COR-L47 (cell line): ENCODE data around the gene TXNRD3.

Experiments
- DNase-seq: peaks from one replicate; lab custom pipeline; 2025; lab: John Stamatoyannopoulos, UW

TXNRD3 gene

DNA sequence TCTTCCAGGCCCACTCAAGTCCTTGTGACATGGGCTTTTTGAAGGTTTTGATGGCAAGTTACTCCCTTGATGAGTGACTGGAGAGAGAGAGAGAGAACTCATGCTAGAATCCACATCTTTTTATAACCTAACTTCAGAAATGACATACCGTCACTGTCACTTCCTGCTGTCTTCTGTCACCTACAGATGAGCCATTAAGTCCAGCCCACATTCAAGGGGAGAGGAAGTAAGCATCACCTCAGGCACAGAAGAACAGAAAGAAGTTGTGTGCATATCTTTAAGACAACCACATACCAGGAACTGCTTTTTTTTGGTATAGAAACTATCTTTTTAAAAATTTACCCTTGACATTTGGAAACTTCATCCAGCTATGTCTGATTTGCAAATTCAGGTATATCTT lies 16.6 kb upstream of the TXNRD3 start:
- DNase-seq: no peak

DNA sequence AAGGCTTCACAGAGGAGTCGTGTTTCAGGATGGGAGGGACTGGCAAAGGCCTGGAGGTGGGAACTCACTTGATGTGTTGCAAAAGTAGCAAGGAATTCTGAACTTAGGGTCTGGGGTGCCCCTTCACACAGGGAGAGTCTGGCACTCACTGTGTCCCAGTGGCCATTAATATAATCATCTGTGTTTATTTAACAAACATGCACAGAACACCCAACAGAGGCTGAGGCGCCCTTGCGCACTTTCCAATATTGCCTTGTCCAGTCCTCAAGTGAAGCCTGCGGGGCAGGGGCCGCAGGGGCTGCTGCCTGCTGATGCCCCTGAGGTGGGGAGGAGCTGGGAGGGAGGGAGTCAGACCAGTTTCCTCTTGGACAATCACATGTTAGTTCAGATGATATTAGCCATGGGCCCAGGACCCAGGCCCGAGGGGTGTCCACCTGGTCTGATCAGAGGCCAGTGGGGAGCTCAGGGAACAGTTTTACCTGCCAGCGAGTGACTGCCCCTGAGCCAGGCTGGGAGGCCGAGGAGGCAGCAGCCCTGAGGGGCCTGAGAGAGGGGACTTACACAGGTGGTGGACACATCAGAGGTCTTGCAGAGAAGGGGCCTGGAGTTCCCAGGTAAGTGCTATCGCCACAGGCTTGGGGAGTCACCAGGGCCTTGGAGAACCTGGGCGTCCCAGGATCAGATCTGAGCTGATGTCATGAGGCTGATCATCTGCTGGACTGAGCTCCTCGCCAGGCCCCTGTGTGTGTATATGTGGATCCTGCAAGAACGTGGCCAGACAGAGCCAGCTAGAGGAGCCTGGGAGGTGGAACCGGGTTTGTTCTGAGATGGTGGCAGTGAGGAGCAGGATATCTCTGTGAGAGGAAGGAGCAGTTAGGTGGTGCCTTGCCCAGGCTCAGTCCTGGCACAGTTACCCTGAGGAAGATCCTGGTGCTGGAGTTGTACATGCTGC lies 13.8 kb upstream of the TXNRD3 start:
- no peak for DNase-seq

DNA sequence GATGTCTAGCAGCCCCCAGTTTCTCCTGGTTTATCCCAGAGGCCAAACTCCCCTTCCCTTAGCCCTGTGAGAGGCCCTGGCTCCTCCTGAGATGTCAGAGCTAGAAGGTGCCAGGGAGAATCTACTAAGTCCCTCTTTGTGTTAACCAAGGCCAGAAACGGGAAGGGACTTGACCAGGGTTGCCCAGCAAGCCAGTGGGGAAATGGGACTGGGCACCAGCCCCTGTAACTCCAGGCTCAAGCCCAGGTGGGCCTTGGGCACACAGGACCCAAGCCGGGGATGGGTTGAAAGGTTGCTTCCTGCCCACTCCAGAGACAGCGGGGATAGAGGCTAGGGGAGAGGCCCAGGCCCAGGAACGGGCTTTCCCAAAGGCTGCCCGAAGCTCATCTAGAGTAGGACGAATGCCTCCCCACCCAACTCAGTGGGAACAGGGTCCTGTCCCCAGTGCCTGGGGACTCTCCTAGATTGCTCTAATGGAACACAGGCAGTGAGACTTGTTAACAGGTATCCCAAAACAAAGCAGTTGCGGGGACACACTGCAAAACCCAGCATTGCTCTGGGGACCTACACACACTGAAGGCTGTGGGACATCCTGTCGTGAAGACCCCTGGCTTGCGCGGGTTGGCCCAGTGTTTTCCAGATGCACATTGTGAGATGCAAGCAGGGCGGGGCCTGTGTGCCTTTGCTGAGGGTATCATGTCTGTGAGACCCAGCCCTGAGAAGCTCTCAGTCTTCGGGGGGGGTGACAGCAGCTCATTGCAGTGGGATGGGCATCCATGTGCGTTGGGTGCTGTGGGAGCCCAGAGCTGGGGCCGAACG lies 12.9 kb upstream of the TXNRD3 start:
- DNase-seq: no peak

DNA sequence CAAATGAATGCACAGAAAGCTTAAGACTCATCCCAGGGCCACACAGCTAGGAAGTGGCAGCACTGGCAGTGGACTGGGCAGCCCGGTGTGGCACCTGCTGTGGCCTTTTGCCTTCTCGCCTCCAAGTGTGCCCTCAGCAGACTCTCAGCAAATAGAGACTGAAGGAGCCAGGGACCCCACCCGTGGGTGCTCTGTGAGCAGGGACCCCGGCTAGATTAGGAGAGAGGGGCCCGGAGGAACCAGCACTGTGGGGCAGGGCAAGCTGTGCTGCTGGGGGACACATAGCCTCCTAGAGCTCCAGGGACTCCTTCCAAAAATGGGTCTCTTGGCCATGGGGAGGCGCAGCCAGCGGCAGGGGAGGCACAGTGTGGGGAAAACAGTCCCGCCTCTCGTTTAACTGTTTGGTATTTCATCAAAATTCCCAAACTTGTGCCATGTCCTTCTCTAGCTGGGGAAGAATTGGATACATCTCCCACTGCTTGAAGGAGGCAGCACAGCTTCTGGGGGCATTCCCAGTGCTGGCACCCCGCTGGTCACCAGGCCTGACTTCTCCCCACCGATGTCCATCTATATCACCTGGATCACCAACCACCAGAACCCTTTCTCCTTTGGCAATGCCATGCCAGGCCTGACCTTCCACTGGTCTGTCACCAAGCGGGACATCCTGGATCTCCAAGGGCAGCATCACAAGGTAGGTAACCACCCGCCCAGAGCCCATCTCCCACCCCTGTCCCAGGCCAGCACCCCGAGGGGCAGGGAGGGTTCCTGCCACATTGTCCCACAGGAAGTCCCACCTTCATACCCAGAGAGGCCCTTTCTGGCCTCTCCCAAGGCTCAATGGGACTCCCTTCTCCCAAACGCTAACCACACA lies 12.0 kb upstream of the TXNRD3 start:
- DNase-seq: no peak

DNA sequence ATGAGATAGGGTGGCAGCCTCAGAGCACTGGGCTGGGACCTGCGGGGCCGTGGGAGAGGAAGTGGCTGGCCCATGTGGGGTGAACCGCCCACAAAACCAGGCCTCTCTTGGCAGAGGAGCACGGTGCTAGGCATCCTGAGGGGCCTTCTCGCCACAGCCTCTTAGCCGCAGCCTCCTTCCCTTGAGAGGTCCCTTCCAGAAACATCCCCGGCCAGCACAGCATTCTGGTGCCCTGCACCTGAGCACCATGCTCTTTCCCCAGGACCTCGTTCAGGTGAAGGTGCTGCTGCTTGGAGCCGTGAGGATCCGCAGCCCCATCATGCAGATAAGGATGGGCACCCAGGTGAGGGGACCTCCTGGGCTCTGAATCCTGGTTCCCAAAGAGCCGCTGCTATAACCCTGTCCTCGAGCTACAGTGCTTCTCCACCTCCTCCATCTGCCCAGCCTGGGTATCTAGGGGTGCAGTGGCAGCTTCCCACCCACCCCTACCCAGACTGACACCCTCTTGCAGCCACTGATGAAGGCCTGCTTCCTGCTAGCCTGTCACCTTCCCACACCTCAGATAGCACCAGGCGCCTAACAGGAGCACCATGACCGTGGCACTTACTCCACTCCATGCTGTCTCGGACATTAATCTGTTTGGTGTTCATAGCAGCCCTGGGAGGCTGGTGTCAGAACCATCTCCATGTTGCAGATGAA lies 11.2 kb upstream of the TXNRD3 start:
- no peak for DNase-seq

DNA sequence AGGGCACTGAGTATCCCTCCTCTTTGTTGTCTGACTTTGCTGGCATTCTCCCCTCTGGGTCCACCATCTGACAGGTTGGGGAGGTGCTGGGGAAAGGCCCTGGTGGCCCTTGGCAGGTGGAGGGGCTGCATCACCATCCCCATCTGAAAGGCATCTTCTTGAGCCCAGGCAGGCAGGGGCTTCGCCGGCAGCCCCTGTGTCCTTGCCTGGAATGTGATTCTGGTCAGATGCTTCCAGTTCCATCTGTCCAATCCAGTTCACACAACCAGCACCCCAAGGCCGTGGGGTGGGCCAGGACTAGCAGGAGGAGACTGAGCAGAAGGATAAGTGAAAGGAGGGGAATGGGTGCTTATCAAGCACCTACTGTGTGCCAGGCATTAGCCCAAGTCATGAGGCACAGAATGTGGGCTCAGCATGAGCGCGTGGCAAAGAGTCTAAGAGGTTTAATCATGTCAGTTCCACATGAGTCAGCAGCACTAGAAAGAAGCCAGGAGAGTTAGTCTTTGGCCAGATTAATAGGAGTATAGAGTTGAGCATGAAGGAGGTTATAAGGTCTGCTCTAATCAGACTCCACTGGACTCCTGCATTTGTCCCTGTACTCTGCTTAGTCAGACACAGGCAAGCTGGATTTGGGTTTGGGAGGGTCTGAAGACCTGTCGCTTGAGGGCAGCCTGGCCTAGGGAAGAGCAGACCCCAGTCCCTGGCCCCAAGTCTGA lies 10.5 kb upstream of the TXNRD3 start:
- DNase-seq: no peak

DNA sequence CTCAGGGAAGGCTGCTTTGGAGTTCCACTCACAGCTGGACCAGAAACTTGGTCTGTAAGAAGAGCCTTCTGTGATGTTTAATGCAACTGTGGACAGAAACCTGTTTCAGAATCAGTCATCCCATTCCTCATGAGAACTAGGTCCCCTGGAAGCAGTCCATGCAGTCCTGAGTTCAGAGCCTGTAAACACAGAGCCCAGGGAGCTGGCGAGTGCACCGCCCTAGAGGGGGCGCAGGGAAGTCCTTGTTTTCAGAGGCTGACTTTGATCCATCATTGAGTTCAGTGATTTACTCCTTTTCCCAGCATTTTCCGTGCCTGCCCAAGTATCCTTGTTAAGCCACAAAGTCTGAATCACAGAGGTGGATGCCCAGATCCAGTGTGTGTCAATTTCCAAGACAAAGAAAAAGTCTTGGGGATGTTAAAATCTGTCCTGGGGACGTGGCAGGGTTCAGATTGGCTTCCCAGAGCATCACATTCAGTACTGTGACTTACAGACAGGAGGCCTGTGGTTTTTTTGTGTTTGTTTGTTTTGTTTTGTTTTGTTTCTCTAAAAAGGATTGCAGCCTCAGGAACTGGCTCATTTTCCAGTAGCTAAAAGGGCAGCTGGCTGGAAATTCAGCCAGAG lies 9.8 kb upstream of the TXNRD3 start:
- DNase-seq: no peak

DNA sequence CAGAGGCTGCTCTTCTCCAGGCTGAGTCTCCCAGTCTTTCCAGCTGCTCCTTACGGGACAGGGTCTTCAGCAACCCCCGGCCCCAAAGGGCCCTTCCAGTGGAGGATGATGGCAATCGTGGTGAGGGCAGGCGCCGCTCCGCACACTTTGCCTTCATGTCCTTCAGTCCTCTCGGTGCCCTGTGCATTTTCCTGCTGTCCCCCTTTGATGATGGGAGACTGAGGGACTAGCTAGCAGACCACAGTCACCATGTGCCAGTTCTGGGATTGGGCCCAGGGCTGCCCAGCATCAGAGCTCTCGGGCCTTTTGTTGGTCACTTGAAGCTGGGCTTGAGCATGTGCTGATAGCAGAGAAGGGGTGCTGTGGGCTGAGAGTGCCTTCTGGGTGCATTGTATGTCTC lies 8.8 kb upstream of the TXNRD3 start:
- DNase-seq: no peak

DNA sequence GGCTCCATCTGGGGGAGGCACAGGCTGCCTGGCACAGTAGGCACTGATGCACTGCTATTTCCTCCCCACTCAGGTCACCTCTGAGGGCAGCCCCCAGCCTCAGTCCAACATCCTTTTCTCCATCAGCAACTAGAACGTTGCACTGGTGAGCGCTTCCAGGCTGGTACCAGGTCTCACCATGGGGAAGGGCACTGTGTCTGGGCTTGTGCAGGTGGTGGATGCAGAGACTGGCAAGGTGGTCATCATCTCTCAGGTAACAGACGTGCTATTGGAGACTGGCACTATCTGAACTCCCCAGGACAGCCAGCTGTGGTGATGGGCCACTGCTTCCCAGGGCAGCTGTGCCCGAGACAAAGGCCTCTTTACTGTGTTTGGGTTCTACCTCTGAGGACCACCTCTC lies 8.3 kb upstream of the TXNRD3 start:
- no peak for DNase-seq

DNA sequence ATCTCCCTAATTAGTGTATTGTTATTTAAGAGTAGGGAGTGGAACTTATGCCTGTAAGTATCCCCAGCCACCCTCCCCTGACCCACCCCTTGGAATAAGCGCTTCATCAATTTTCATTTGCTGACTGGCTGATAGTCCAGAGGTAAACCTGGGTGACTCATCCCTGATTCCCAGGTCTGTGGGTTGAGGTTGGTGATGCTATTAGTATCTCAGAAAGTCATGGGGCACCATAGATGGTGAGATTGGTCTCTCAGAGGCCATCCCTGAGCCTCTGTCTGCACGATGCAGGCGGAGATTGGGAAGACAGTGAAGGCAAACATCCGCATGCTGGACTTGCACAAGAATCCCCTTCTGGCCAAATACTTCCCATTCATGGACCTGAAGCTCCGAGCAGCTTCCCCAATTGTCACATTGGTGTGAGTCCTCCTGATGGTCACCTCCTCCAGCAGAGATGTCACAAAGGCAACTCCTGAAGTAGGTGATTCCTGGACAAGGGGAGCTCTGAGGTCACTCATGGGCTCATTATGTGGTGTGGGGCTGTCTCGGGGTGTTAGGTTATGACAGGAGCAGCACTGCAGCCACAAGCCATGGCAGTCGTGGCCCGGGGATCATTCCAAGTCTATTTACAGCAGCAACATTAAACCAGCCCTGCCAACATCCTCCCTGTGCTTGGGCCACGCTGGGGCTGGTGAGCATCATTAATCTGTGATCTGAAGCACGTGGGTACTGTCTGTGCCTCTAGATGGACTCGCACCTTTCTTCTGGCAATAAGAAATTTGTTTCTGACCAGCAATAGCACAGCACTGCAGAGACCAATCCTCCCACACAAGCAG lies 6.8 kb upstream of the TXNRD3 start:
- no peak for DNase-seq

DNA sequence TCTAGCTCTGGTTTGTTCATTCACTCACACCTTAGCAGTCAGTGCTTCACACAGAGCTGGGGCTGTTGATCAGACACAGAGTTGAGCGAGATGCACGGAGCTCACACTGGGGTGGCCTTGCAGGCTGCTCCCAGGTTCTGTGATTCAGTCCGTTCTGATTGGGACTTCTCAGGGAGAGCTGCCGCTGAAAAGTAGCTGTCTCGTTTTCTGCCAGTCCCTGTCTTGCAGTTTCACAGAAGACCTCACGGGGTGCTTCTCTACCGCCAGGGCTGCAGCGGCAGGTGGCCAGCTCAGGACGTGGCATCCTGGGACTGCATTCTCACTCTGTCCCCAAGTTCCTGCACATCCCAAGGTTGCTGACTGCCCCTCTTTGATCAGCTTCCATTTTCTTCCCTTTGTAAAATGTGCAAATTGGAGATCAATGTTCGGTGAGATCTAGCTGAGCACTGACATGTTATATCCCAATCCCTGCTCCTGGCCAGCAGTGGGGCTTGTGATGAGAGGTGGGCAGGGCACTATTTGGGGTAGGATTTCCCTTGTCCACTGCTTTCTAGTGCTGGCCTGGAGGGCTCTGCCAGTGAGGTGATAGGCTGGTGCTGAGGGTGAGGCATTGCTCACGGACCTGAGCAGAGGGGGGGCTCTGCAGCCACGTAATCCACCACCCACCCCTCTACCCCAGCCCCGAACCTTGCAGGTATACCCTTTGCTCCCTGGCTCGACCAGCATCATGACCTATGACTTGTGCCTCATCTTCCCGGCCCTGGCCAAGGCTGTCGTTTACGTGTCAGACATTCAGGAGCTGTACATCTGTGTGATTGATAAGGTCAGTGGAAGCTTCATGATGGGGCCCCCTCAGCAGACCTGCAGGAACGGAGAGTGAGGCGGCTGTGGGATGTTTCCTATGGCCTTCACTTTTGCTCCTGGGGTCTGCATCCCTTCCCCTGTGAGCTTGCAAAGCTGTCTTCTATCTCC lies 5.3 kb upstream of the TXNRD3 start:
- DNase-seq: no peak

DNA sequence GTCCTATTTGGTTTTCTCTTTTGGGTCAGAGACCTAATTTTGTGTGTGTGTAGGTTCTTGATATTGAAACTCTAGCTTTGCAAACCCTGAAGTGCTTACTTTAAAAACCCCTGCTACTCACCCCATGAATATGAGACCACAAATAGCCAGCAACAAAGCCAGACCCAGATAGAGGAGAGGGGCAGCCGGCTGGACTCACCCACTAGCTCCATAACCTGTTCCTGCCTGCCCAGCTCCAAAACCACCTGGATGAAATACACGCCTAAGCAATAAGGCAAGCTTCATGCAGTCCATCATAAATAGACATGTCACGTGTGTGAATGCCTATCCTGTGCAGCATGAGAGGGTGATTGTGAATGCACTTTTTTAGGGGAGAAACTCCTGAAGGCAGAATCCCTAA lies 3.7 kb upstream of the TXNRD3 start:
- DNase-seq: no peak

DNA sequence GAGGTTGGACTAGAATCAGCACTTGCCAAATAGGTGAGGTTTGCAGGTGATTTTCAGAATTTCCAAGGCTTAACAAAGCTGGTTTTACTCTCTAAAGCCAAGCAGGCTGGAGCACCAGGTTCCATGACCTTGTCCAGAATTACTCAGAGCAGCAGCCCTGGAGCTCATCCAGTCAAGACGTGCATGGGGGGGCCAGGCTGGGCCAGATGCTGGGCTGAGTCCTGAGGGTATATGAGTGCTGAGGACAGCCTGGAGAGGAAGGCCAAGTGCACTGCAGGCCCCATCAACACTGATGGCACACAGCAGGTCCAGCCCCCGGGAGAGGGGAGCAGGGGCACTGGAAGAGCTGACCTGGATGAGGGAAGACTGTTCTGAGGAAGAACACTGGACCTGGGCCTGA lies 3.0 kb upstream of the TXNRD3 start:
- DNase-seq: no peak

DNA sequence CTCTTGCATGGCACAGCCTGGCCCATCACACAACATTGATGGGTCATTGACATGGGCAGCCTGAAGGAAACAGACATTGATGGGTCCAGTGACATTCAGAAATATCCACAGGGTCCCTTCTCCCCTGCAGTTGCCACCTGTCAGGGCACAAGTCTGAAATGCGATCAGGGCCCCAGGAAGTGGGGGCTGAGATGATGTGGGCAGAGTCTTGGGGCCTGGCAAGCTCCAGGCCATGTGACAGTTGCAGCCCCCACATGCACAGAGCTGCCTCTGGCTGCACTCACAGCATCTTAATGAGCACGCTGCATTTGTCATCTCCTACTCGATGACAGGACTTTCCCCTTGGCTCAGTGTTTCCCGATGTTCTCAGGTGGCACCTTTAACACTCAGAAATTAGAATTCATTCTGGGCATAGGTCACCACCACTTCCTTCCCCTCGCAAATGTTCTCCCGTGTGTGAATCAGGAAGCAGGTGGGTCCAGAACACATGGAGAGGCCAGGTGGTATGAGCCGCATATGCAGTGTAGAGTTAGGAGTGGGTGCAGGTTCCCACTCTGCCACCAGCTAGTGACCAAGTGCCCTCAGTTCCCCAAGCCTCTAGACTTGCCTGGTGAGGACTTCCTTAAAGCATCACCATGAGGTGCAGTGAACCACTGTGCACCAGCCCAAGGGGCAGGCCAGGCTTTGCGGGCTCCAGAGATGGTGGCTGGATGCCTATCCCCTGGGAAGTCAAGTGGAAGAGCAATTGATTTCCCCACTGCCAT lies 1.6 kb upstream of the TXNRD3 start:
- DNase-seq: no peak

DNA sequence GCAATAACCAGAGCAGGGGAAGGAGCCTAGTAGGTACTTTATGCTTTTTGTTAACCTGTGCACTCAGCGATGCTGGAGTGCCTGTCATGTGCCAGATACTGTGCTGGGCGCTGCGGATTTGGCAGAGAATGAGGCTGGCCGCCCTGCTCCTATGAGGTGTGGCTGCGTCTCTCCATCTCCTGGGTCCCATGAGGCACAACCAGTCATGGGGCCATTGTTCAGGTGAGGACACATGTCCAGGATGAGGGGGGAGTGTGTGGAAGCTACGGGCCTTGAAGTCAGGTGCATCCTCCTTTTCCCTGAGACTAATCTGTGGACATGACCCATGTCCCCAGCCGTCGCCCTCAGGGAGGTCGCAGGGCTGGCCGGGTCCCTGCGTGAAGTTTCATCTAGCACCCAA lies 963 bp upstream of the TXNRD3 start:
- no peak for DNase-seq

DNA sequence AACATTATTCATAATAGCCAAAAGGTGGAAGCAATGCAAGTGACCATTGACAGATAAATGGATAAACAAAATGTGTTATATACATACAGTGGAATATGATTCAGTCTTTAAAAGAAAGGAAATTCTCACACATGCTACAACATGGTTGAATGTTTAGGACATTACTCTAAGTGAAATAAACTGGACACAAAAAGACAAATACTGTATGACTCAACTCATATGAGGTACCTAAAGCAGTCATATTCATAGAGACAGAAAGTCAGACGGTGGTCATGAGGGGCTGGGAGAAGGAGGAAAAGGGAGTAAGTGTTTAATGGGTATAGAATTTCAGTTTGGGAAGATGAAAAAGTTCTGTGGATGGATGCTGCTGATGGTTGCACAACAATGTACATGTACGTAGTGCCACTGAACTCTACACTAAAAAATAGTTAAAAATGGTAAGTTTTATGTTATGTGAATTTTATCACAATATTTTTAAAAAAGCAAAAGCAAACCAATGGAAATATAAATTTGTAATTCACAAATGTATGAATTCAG lies 5.3 kb downstream of the TXNRD3 start:
- no peak for DNase-seq

DNA sequence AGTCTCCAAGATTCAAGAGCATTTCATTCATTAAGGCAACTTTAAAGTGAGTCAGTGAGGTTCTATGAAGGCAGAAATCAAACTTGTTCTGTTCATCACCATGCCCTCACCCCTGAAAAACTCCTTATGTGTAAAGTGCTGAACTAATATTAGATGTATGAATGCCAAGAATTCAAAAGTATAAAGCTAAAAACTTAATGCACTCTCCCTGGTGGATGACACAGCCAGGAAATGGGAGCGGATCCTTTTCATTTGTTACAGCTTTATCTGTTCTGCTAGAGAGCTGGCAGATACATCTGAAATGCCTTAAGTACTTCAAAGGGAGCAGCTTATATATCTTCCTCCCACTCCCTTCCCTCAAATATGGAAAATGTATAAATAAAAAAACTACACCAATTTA lies 8.2 kb downstream of the TXNRD3 start:
- no peak for DNase-seq
